ENCODE results near the gene ZNF862.

GRCh38 chr7:149861728-149862045 is 23.5 kb downstream of the ZNF862 start:
- TF ChIP-seq E2F6 (IDR thresholded peaks at IDR 0.05) = no peak
- TF ChIP-seq, protein P1, sequence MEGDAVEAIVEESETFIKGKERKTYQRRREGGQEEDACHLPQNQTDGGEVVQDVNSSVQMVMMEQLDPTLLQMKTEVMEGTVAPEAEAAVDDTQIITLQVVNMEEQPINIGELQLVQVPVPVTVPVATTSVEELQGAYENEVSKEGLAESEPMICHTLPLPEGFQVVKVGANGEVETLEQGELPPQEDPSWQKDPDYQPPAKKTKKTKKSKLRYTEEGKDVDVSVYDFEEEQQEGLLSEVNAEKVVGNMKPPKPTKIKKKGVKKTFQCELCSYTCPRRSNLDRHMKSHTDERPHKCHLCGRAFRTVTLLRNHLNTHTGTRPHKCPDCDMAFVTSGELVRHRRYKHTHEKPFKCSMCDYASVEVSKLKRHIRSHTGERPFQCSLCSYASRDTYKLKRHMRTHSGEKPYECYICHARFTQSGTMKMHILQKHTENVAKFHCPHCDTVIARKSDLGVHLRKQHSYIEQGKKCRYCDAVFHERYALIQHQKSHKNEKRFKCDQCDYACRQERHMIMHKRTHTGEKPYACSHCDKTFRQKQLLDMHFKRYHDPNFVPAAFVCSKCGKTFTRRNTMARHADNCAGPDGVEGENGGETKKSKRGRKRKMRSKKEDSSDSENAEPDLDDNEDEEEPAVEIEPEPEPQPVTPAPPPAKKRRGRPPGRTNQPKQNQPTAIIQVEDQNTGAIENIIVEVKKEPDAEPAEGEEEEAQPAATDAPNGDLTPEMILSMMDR (IDR thresholded peaks at IDR 0.05; ENCODE audit: control extremely low read depth in 1 of 3, insufficient read depth in 1 of 3, low read depth in 1 of 3, low read length in 3 of 3) = no peak
- no peak for TF ChIP-seq ZNF274 (IDR thresholded peaks at IDR 0.05; ENCODE audit: borderline replicate concordance, extremely low read depth, low read length)
- no peak for TF ChIP-seq EZH2 (IDR thresholded peaks at IDR 0.05; ENCODE audit: low read depth, low read length, severe bottlenecking)
- TF ChIP-seq SIN3A (conservative IDR thresholded peaks at IDR 0.05 in 1 of 2, IDR thresholded peaks at IDR 0.05 in 1 of 2; ENCODE audit: low read depth in 1 of 2, low read length in 2 of 2) = no peak
- TF ChIP-seq, protein P2, sequence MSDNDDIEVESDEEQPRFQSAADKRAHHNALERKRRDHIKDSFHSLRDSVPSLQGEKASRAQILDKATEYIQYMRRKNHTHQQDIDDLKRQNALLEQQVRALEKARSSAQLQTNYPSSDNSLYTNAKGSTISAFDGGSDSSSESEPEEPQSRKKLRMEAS (IDR thresholded peaks at IDR 0.05) = no peak
- no peak for TF ChIP-seq EP300 (IDR thresholded peaks at IDR 0.05; ENCODE audit: borderline replicate concordance in 1 of 2, low read depth in 2 of 2, low read length in 2 of 2)
- TF ChIP-seq SUZ12 (IDR thresholded peaks at IDR 0.05; ENCODE audit: low read length) = no peak
